PC-3 (cell line): ENCODE data around the gene GKN1. TPM values are rescaled to one million over a fixed set of nuclear protein-coding genes. Genes with fewer than 3 reads are reported as not detected.

Source experiments
- ATAC-seq: fragments of 200-7000 bp; cut with Tn5 transposase; 2 replicates; pipeline ENCODE4 v1.9.1; 2020; ENCODE audit warnings: mild to moderate bottlenecking, moderate library complexity
- BruUV-seq: library from RNA; stranded (reverse); fragments of 400-500 nt; replicated peaks from 2 replicates; lab custom pipeline; 2021; lab: Mats Ljungman, UMichigan
- CTCF ChIA-PET: fragments of 300-600 bp; sonication (Branson Sonifier 250); formaldehyde crosslinking; loops from one replicate; lab custom pipeline; 2022; ENCODE audit warnings: antibody characterized with exemption; lab: Charles Lee
- POLR2A ChIA-PET: fragments of 300-600 bp; sonication (Branson Sonifier 250); formaldehyde crosslinking; loops from one replicate; lab custom pipeline; 2022; ENCODE audit warnings: antibody characterized with exemption; ENCODE audit not compliant: unreplicated experiment; lab: Charles Lee
- DNase-seq: peaks from one replicate; pipeline ENCODE4 v3.0.0-alpha.2; 2015
- H2AFZ ChIP-seq: fragments of 300-600 bp; sonication (generic); 2 replicates; pipeline ENCODE4 v1.6.0; 2016; ENCODE audit warnings: antibody characterized with exemption, low read length
- H3F3A ChIP-seq: fragments of 300-600 bp; sonication (generic); one replicate; pipeline ENCODE4 v1.6.0; 2017; ENCODE audit warnings: antibody characterized with exemption, low read length, control low read depth, mild to moderate bottlenecking; ENCODE audit not compliant: unreplicated experiment
- H3K27ac ChIP-seq: fragments of 300-600 bp; sonication (generic); 2 replicates; pipeline ENCODE4 v1.5.1; 2016; ENCODE audit warnings: mild to moderate bottlenecking, low read length
- H3K27me3 ChIP-seq: fragments of 300-600 bp; sonication (generic); 2 replicates; pipeline ENCODE4 v1.6.1; 2016; ENCODE audit warnings: low read length, mixed read lengths
- H3K36me3 ChIP-seq: fragments of 300-600 bp; sonication (generic); 2 replicates; pipeline ENCODE4 v1.6.1; 2016; ENCODE audit warnings: low read depth, mixed run types, low read length, mixed read lengths
- H3K4me1 ChIP-seq: fragments of 300-600 bp; sonication (generic); 2 replicates; pipeline ENCODE4 v1.5.1; 2016; ENCODE audit warnings: low read length; ENCODE audit not compliant: insufficient read depth
- H3K4me2 ChIP-seq: fragments of 300-600 bp; sonication (generic); 2 replicates; pipeline ENCODE4 v1.6.0; 2016; ENCODE audit warnings: low read length
- H3K4me3 ChIP-seq: fragments of 300-600 bp; sonication (generic); 2 replicates; pipeline ENCODE4 v1.5.1; 2016; ENCODE audit warnings: mild to moderate bottlenecking, low read length, mixed read lengths
- H3K79me2 ChIP-seq: fragments of 300-600 bp; sonication (generic); 2 replicates; pipeline ENCODE4 v1.6.1; 2017; ENCODE audit warnings: low read length, mixed read lengths
- H3K9ac ChIP-seq: fragments of 300-600 bp; sonication (generic); 2 replicates; pipeline ENCODE4 v1.6.0; 2016; ENCODE audit warnings: mild to moderate bottlenecking, low read length
- H3K9me2 ChIP-seq: fragments of 300-600 bp; sonication (generic); replicated peaks from 2 replicates; pipeline ENCODE4 v1.6.1; 2016; ENCODE audit warnings: mixed run types, low read length, mixed read lengths
- H3K9me3 ChIP-seq: fragments of 300-600 bp; sonication (generic); 2 replicates; pipeline ENCODE4 v1.6.1; 2016; ENCODE audit warnings: low read length, mixed read lengths
- H4K20me1 ChIP-seq: fragments of 300-600 bp; sonication (generic); 2 replicates; pipeline ENCODE4 v1.6.1; 2016; ENCODE audit warnings: low read length, mixed read lengths
- CTCF ChIP-seq: fragments of 300-600 bp; sonication (generic); conservative IDR thresholded peaks from 2 replicates; pipeline ENCODE4 v1.5.1; 2017; ENCODE audit warnings: antibody characterized with exemption, low read depth, mild to moderate bottlenecking, low read length
- EZH2 ChIP-seq: fragments of 300-600 bp; sonication (generic); IDR thresholded peaks from one replicate; pipeline ENCODE4 v1.6.1; 2017; ENCODE audit warnings: antibody characterized with exemption, mild to moderate bottlenecking, low read length; ENCODE audit not compliant: unreplicated experiment
- EZH2phosphoT487 ChIP-seq: fragments of 300-600 bp; sonication (generic); IDR thresholded peaks from 2 replicates; pipeline ENCODE4 v1.6.1; 2018; ENCODE audit warnings: mild to moderate bottlenecking, antibody characterized with exemption, low read length, borderline replicate concordance
- intact Hi-C: fragments of 100-400 bp; cut with micrococcal nuclease; formaldehyde crosslinking; loops from 2 replicates; pipeline ENCODE4 v1.9.0; 2023
- total RNA-seq: library from RNA; depleted of rRNA; stranded (reverse); fragments of >200 nt; gene quantifications from 2 replicates; pipeline ENCODE4 v1.2.3, GENCODE V29; 2014

The GKN1 gene
- total RNA-seq, 1 experiment from 2014 or later: not detected

- Histone ChIP-seq H3K9ac (no peak overlapping the region), H2AFZ (no peak overlapping the region), H3K9me3 (no peaks in the 10 kb centered on the region), H3K9me2 (no peaks in the 10 kb centered on the region), H3K4me3 (no peak overlapping the region), H3F3A (no peaks in the 10 kb centered on the region), H3K79me2 (no peaks in the 10 kb centered on the region), H3K27ac (no peak overlapping the region), H3K4me1 (no peaks in the 10 kb centered on the region), H3K27me3 (no peaks in the 10 kb centered on the region), H3K4me2 (no peak overlapping the region), H3K36me3 (no peaks in the 10 kb centered on the region), H4K20me1 (no peaks in the 10 kb centered on the region)
- intact Hi-C loops: no loop called here
- ChIA-PET POLR2A (no interaction called here), CTCF (no interaction called here)
- TF ChIP-seq EZH2phosphoT487 (no peak), CTCF (no peak), EZH2 (no peak)
- no TSS peak for BruUV-seq
- ATAC-seq (no peak), DNase-seq (no peak)
These were observed 13.1 kb upstream of the GKN1 start for GRCh38 chr2:68961380-68961779.

GRCh38 chr2:68964282-68964681, 10.2 kb upstream of the GKN1 start:
- ATAC-seq (no peak), DNase-seq (no peak)
- H3K4me1 ChIP-seq: no peaks in the 10 kb centered on the region
- H3F3A ChIP-seq: no peaks in the 10 kb centered on the region
- intact Hi-C loops: no loop called here
- H2AFZ ChIP-seq: no peak overlapping the region
- H3K9me3 ChIP-seq: no peaks in the 10 kb centered on the region
- no TSS peak for BruUV-seq
- ChIA-PET CTCF (no interaction called here), POLR2A (no interaction called here)
- no peaks in the 10 kb centered on the region for H3K9me2 ChIP-seq
- H4K20me1 ChIP-seq: no peaks in the 10 kb centered on the region
- no peak overlapping the region for H3K4me3 ChIP-seq
- H3K9ac ChIP-seq: no peak overlapping the region
- TF ChIP-seq EZH2phosphoT487: no peak
- TF ChIP-seq EZH2: no peak
- TF ChIP-seq CTCF: no peak
- H3K4me2 ChIP-seq: no peak overlapping the region
- no peak overlapping the region for H3K27ac ChIP-seq
- no peaks in the 10 kb centered on the region for H3K36me3 ChIP-seq
- H3K79me2 ChIP-seq: no peaks in the 10 kb centered on the region
- no peaks in the 10 kb centered on the region for H3K27me3 ChIP-seq

GRCh38 chr2:68968221-68968620, 6.2 kb upstream of the GKN1 start:
- Histone ChIP-seq H3K9me3 (no peaks in the 10 kb centered on the region), H3K4me1 (peaks cover 28% of the 10 kb centered on the region), H3K4me2 (no peak overlapping the region), H3K27ac (no peak overlapping the region), H4K20me1 (no peaks in the 10 kb centered on the region), H3K9ac (no peak overlapping the region), H3F3A (peaks cover 10% of the 10 kb centered on the region), H2AFZ (no peak overlapping the region), H3K36me3 (no peaks in the 10 kb centered on the region), H3K79me2 (no peaks in the 10 kb centered on the region), H3K27me3 (no peaks in the 10 kb centered on the region), H3K4me3 (no peak overlapping the region), H3K9me2 (no peaks in the 10 kb centered on the region)
- ChIA-PET POLR2A (no interaction called here), CTCF (no interaction called here)
- DNase-seq (no peak), ATAC-seq (no peak)
- TF ChIP-seq EZH2 (no peak), EZH2phosphoT487 (no peak), CTCF (no peak)
- intact Hi-C loops: no loop called here
- BruUV-seq: no TSS peak
